GM12801 (cell line): ENCODE data around the gene ABCA5.

Experiments
- CTCF ChIP-seq: IDR thresholded peaks from one replicate; pipeline ENCODE4 v1.5.1; 2011; ENCODE audit warnings: control low read depth; ENCODE audit not compliant: insufficient read length; ENCODE audit errors: extremely low read depth

ABCA5 gene

GRCh38 chr17:69231521-69231920 is 95.4 kb downstream of the ABCA5 start:
- no peak for TF ChIP-seq CTCF

GRCh38 chr17:69230939-69231338 is 96.0 kb downstream of the ABCA5 start:
- no peak for TF ChIP-seq CTCF

- TF ChIP-seq CTCF, result no peak
These were observed 98.4 kb downstream of the ABCA5 start, which contains the start of gene ABCA10 for GRCh38 chr17:69228576-69228975. Gene ABCA10 (minus strand): TSS chr17:69228824. CDS start chr17:69225358, 3,466 bp downstream.

- no peak for TF ChIP-seq CTCF
These were observed 98.9 kb downstream of the ABCA5 start for GRCh38 chr17:69228018-69228417.

- no peak for TF ChIP-seq CTCF
These were observed 99.4 kb downstream of the ABCA5 start for GRCh38 chr17:69227541-69227940.

GRCh38 chr17:69223809-69224208 is 103.1 kb downstream of the ABCA5 start:
- no peak for TF ChIP-seq CTCF

GRCh38 chr17:69222707-69223258 is 104.2 kb downstream of the ABCA5 start:
- TF ChIP-seq CTCF, result no peak

- TF ChIP-seq CTCF, result no peak
These were observed 106.8 kb downstream of the ABCA5 start for GRCh38 chr17:69220098-69220497.
